Liver (tissue), 3 donors: ENCODE data around the gene TACR1.

ENCODE experiments used
- ATF3 ChIP-seq: IDR thresholded peaks from 2 replicates; pipeline ENCODE4 v1.6.1; 2016; ENCODE audit warnings: antibody characterized with exemption
- CTCF ChIP-seq: fragments of 150-350 bp; IDR thresholded peaks from 2 replicates; pipeline ENCODE4 v1.5.1; 2017; ENCODE audit warnings: improper control_type of control experiment, low read depth, low read length; ENCODE audit not compliant: missing input control
- EGR1 ChIP-seq, 2 donors: IDR thresholded peaks; 2 replicates each; pipeline ENCODE4 v1.6.1; 2016 to 2018; ENCODE audit warnings: antibody characterized with exemption in 2 of 2, low read depth in 2 of 2
- FOXA1 ChIP-seq: IDR thresholded peaks from 2 replicates; pipeline ENCODE4 v1.6.1; 2016; ENCODE audit warnings: antibody characterized with exemption
- GABPA ChIP-seq, 2 donors: IDR thresholded peaks in 1 of 2; conservative IDR thresholded peaks in 1 of 2; 2 replicates each; pipeline ENCODE4 v1.6.1; 2016; ENCODE audit warnings: antibody characterized with exemption in 2 of 2, mild to moderate bottlenecking in 1 of 2, moderate library complexity in 1 of 2
- HNF4A ChIP-seq, 2 donors: conservative IDR thresholded peaks; 2 replicates each; pipeline ENCODE4 v1.6.1; 2016; ENCODE audit warnings: antibody characterized with exemption in 2 of 2, mild to moderate bottlenecking in 2 of 2
- HNF4G ChIP-seq: IDR thresholded peaks from 2 replicates; pipeline ENCODE4 v1.6.1; 2016; ENCODE audit warnings: antibody characterized with exemption
- JUND ChIP-seq, 2 donors: IDR thresholded peaks; 2 replicates each; pipeline ENCODE4 v1.6.1; 2016; ENCODE audit warnings: antibody characterized with exemption in 2 of 2
- MAX ChIP-seq: IDR thresholded peaks from 2 replicates; pipeline ENCODE4 v1.6.1; 2016; ENCODE audit warnings: antibody characterized with exemption
- RAD21 ChIP-seq, 2 donors: IDR thresholded peaks; 2 replicates each; pipeline ENCODE4 v1.6.1; 2016; ENCODE audit warnings: antibody characterized with exemption in 2 of 2, mild to moderate bottlenecking in 2 of 2
- REST ChIP-seq: IDR thresholded peaks from 2 replicates; pipeline ENCODE4 v1.6.1; 2016; ENCODE audit warnings: antibody characterized with exemption, mild to moderate bottlenecking
- SP1 ChIP-seq: IDR thresholded peaks from 2 replicates; pipeline ENCODE4 v1.6.1; 2018; ENCODE audit warnings: antibody characterized with exemption, mild to moderate bottlenecking
- YY1 ChIP-seq: IDR thresholded peaks from 2 replicates; pipeline ENCODE4 v1.6.1; 2016; ENCODE audit warnings: antibody characterized with exemption, mild to moderate bottlenecking
- ZBTB33 ChIP-seq: IDR thresholded peaks from 2 replicates; pipeline ENCODE4 v1.6.1; 2016; ENCODE audit warnings: antibody characterized with exemption
- donor health status: healthy.
- donor health status: healthy.

GRCh38 chr2:75025216-75025615 lies 174.1 kb downstream of the TACR1 start:
- TF ChIP-seq EGR1 (IDR thresholded peaks at IDR 0.05; ENCODE audit: low read depth in 2 of 2) = no peak
- TF ChIP-seq CTCF = no peak
- no peak for TF ChIP-seq REST
- no peak for TF ChIP-seq GABPA (IDR thresholded peaks at IDR 0.05 in 1 of 2, conservative IDR thresholded peaks at IDR 0.05 in 1 of 2)
- TF ChIP-seq MAX = no peak
- no peak for TF ChIP-seq YY1
- TF ChIP-seq SP1 = no peak
- TF ChIP-seq HNF4A (conservative IDR thresholded peaks at IDR 0.05) = no peak
- TF ChIP-seq ZBTB33 = no peak
- no peak for TF ChIP-seq RAD21 (IDR thresholded peaks at IDR 0.05)
- no peak for TF ChIP-seq JUND (IDR thresholded peaks at IDR 0.05)
- no peak for TF ChIP-seq HNF4G
- TF ChIP-seq ATF3 = no peak
- no peak for TF ChIP-seq FOXA1
